ENCODE measurements around the gene WWOX. TPM values are rescaled to one million over a fixed set of nuclear protein-coding genes. Genes with fewer than 3 reads are reported as not detected.

Gene WWOX
- total and polyA plus RNA-seq, 2 donors (not counting 3 experiments of a cell fraction or from before 2014, with no cell fraction given): 6.2 to 12.5 TPM

- H4K20me1 ChIP-seq (replicated peaks; ENCODE audit: control insufficient read depth, extremely low read depth, insufficient read depth, low read length): no peaks in the 10 kb centered on the region
- H3K27me3 ChIP-seq (ENCODE audit: control insufficient read depth in 2 of 2, insufficient read depth in 2 of 2, low read length in 2 of 2): no peaks in the 10 kb centered on the region
- no peak for FAIRE-seq
These were observed 1056.0 kb downstream of the WWOX start for GRCh38 chr16:79155471-79155870.

GRCh38 chr16:79155904-79156303, 1056.5 kb downstream of the WWOX start:
- Histone ChIP-seq H3K79me2 (ENCODE audit: control insufficient read depth, insufficient read depth, low read length) (no peaks in the 10 kb centered on the region), H3K9me3 (replicated peaks; ENCODE audit: control insufficient read depth, insufficient read depth, low read length) (peaks cover 2% of the 10 kb centered on the region), H3K27ac (ENCODE audit: insufficient read depth, low read depth, low read length) (no peak overlapping the region), H3K9ac (replicated peaks; ENCODE audit: extremely low read depth, insufficient read depth, low read length) (no peak overlapping the region), H3K4me3 (replicated peaks in 1 of 3; ENCODE audit: insufficient read depth in 1 of 3, low read depth in 1 of 3, low read length in 3 of 3) (no peak overlapping the region), H3K4me2 (ENCODE audit: insufficient read depth, low read length) (no peak overlapping the region), H3K9me1 (replicated peaks; ENCODE audit: control insufficient read depth, extremely low read depth, insufficient read depth, low read length) (no peaks in the 10 kb centered on the region), H2AFZ (ENCODE audit: low read depth, low read length) (no peak overlapping the region), H3K36me3 (ENCODE audit: control insufficient read depth in 2 of 2, extremely low read depth in 1 of 2, insufficient read depth in 2 of 2, low read length in 2 of 2) (no peaks in the 10 kb centered on the region), H3K4me1 (ENCODE audit: control insufficient read depth, extremely low read depth, insufficient read depth, low read length) (no peaks in the 10 kb centered on the region), H4K20me1 (replicated peaks; ENCODE audit: control insufficient read depth, extremely low read depth, insufficient read depth, low read length) (no peaks in the 10 kb centered on the region), H3K27me3 (ENCODE audit: control insufficient read depth in 2 of 2, insufficient read depth in 2 of 2, low read length in 2 of 2) (no peaks in the 10 kb centered on the region)
- no TSS peak for BruUV-seq (replicated peaks)
- FAIRE-seq (no peak), DNase-seq (ENCODE audit: low read depth, low spot score) (no peak)
- ChIA-PET POLR2A (no interaction called here), CTCF (no interaction called here)
- dilution Hi-C loops (cut with MboI; ENCODE audit: extremely low pct_ligation_motif_present, low sequenced_read_pairs) (no loop called here), intact Hi-C loops (cut with micrococcal nuclease) (no loop called here)
- no peak for TF ChIP-seq MAX (IDR thresholded peaks at IDR 0.05; ENCODE audit: insufficient read depth, insufficient read length)
- TF ChIP-seq FOS (IDR thresholded peaks at IDR 0.05; ENCODE audit: borderline replicate concordance, insufficient read depth, low read length): no peak
- TF ChIP-seq EZH2 (IDR thresholded peaks at IDR 0.05; ENCODE audit: borderline replicate concordance, low read depth, low read length, severe bottlenecking): no peak
- no peak for TF ChIP-seq MYC (IDR thresholded peaks at IDR 0.05; ENCODE audit: low read depth, low read length)
- TF ChIP-seq JUN (IDR thresholded peaks at IDR 0.05; ENCODE audit: borderline replicate concordance, insufficient read depth, insufficient read length, low read depth): no peak
- TF ChIP-seq CTCF (IDR thresholded peaks at IDR 0.05; ENCODE audit: extremely low read depth in 1 of 2, insufficient read depth in 1 of 2, low read depth in 1 of 2, low read length in 2 of 2): no peak
- TF ChIP-seq POLR2A (IDR thresholded peaks at IDR 0.05; ENCODE audit: low read depth, low read length): no peak
- no peak for TF ChIP-seq POLR2AphosphoS5 (IDR thresholded peaks at IDR 0.05; ENCODE audit: insufficient read depth, low read depth, low read length)
- TF ChIP-seq GATA2 (IDR thresholded peaks at IDR 0.05; ENCODE audit: insufficient read depth, insufficient read length, low read depth, low read length): no peak

More at GRCh38 chr16:79155471-79155870, 1056.0 kb downstream of the WWOX start:
- H3K9ac ChIP-seq (replicated peaks; ENCODE audit: extremely low read depth, insufficient read depth, low read length): no peak overlapping the region
- BruUV-seq (replicated peaks): no TSS peak
- dilution Hi-C loops (cut with MboI; ENCODE audit: extremely low pct_ligation_motif_present, low sequenced_read_pairs): no loop called here
- no peak overlapping the region for H3K4me3 ChIP-seq (replicated peaks in 1 of 3; ENCODE audit: insufficient read depth in 1 of 3, low read depth in 1 of 3, low read length in 3 of 3)
- peaks cover 4% of the 10 kb centered on the region for H3K9me3 ChIP-seq (replicated peaks; ENCODE audit: control insufficient read depth, insufficient read depth, low read length)
- intact Hi-C loops (cut with micrococcal nuclease): no loop called here
- H3K79me2 ChIP-seq (ENCODE audit: control insufficient read depth, insufficient read depth, low read length): no peaks in the 10 kb centered on the region
- no peak overlapping the region for H3K27ac ChIP-seq (ENCODE audit: insufficient read depth, low read depth, low read length)
- no peak overlapping the region for H3K4me2 ChIP-seq (ENCODE audit: insufficient read depth, low read length)
- no peaks in the 10 kb centered on the region for H3K9me1 ChIP-seq (replicated peaks; ENCODE audit: control insufficient read depth, extremely low read depth, insufficient read depth, low read length)
- no peaks in the 10 kb centered on the region for H3K36me3 ChIP-seq (ENCODE audit: control insufficient read depth in 2 of 2, extremely low read depth in 1 of 2, insufficient read depth in 2 of 2, low read length in 2 of 2)
- H2AFZ ChIP-seq (ENCODE audit: low read depth, low read length): no peak overlapping the region
- ChIA-PET POLR2A (no interaction called here), CTCF (no interaction called here)
- H3K4me1 ChIP-seq (ENCODE audit: control insufficient read depth, extremely low read depth, insufficient read depth, low read length): no peaks in the 10 kb centered on the region
- DNase-seq (ENCODE audit: low read depth, low spot score): no peak
- TF ChIP-seq MAX (IDR thresholded peaks at IDR 0.05; ENCODE audit: insufficient read depth, insufficient read length) (no peak), POLR2A (IDR thresholded peaks at IDR 0.05; ENCODE audit: low read depth, low read length) (no peak), GATA2 (IDR thresholded peaks at IDR 0.05; ENCODE audit: insufficient read depth, insufficient read length, low read depth, low read length) (no peak), JUN (IDR thresholded peaks at IDR 0.05; ENCODE audit: borderline replicate concordance, insufficient read depth, insufficient read length, low read depth) (no peak)
